Measurements from ENCODE around the gene MCM8.

DNA sequence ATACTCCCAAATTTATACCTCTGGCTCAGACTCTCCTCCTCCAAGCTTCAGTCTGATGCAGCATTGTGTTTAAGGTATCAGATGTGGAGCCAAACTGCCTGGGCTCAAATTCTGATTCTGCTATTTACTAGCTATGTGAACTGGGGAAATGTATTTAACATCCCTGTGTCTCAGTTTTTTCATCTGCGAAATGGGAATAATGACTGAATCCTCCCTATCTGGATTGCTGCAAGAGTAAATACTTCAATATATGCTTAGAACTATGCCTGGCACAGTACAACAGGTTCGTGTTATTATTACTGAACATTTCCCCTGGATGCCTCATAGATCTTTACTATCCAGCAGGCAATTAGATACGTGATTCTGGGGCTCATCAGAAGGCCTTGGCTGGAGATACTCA lies 97.9 kb downstream of the MCM8 start:
- no peak for TF ChIP-seq EP300 (IDR thresholded peaks at IDR 0.05)
- TF ChIP-seq, protein P1, sequence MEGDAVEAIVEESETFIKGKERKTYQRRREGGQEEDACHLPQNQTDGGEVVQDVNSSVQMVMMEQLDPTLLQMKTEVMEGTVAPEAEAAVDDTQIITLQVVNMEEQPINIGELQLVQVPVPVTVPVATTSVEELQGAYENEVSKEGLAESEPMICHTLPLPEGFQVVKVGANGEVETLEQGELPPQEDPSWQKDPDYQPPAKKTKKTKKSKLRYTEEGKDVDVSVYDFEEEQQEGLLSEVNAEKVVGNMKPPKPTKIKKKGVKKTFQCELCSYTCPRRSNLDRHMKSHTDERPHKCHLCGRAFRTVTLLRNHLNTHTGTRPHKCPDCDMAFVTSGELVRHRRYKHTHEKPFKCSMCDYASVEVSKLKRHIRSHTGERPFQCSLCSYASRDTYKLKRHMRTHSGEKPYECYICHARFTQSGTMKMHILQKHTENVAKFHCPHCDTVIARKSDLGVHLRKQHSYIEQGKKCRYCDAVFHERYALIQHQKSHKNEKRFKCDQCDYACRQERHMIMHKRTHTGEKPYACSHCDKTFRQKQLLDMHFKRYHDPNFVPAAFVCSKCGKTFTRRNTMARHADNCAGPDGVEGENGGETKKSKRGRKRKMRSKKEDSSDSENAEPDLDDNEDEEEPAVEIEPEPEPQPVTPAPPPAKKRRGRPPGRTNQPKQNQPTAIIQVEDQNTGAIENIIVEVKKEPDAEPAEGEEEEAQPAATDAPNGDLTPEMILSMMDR (IDR thresholded peaks at IDR 0.05) = no peak
- TF ChIP-seq POLR2A (IDR thresholded peaks at IDR 0.05) = no peak

All from sigmoid colon (tissue), 4 donors.